Measurements from ENCODE around the gene POU5F2. TPM values are rescaled to one million over a fixed set of nuclear protein-coding genes. Genes with fewer than 3 reads are reported as not detected.

Gene POU5F2, protein sequence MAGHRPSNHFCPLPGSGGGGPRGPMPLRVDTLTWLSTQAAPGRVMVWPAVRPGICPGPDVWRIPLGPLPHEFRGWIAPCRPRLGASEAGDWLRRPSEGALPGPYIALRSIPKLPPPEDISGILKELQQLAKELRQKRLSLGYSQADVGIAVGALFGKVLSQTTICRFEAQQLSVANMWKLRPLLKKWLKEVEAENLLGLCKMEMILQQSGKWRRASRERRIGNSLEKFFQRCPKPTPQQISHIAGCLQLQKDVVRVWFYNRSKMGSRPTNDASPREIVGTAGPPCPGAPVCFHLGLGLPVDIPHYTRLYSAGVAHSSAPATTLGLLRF
- total RNA-seq (10 to 100 TPM in 1 of 7 donors, 1 to 10 TPM in 6; 2.4 to 11.7 (median 7.6) TPM), polyA plus RNA-seq (under 1 TPM; under 0.01 to 0.13 (median 0.02) TPM)
- long read RNA-seq, donor 1 = 0 reads
- long read RNA-seq, donor 2, full-length matches to known transcripts = 3 of 3 reads
- long read RNA-seq, donor 2, partial matches to known transcripts = 0 of 3 reads
- long read RNA-seq, donor 2, other reads (novel, unspliced or antisense) = 0 of 3 reads

GRCh38 chr5:93741136-93741811, at the start of gene POU5F2:
POU5F2 (minus strand) TSS chr5:93741600; CDS start chr5:93741563, 37 bp downstream.
- intact Hi-C loops (cut with DNase I; ENCODE audit: low total_unique reads) = no loop called here
- peaks cover 0 to 30% (median 11%) of the 10 kb centered on the region in 6 donors for H3K36me3 ChIP-seq
- H3K4me1 ChIP-seq = no peaks in the 10 kb centered on the region
- TF ChIP-seq POLR2A (IDR thresholded peaks at IDR 0.05) (no peak), POLR2AphosphoS5 (IDR thresholded peaks at IDR 0.05) (no peak)
- TF ChIP-seq, protein P1, sequence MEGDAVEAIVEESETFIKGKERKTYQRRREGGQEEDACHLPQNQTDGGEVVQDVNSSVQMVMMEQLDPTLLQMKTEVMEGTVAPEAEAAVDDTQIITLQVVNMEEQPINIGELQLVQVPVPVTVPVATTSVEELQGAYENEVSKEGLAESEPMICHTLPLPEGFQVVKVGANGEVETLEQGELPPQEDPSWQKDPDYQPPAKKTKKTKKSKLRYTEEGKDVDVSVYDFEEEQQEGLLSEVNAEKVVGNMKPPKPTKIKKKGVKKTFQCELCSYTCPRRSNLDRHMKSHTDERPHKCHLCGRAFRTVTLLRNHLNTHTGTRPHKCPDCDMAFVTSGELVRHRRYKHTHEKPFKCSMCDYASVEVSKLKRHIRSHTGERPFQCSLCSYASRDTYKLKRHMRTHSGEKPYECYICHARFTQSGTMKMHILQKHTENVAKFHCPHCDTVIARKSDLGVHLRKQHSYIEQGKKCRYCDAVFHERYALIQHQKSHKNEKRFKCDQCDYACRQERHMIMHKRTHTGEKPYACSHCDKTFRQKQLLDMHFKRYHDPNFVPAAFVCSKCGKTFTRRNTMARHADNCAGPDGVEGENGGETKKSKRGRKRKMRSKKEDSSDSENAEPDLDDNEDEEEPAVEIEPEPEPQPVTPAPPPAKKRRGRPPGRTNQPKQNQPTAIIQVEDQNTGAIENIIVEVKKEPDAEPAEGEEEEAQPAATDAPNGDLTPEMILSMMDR (IDR thresholded peaks at IDR 0.05 in 8 of 11, conservative IDR thresholded peaks at IDR 0.05 in 3 of 11) = no peak
- H3K27me3 ChIP-seq (replicated peaks in 1 of 7) = no peaks in the 10 kb centered on the region
- WGBS, 5 donors = 94 to 98% (median 97%) methylated on average over 15 to 29 of the region's 29 CpGs
- no peak for DNase-seq
- H3K27ac ChIP-seq = no peak within 1 kb of the TSS
- H3K4me3 ChIP-seq = no peak within 1 kb of the TSS
- H3K9me3 ChIP-seq = peaks cover 0 to 20% (median 2%) of the 10 kb centered on the region in 8 donors

GRCh38 chr5:93790401-93790800, 49.0 kb upstream of the POU5F2 start:
- Histone ChIP-seq H3K27me3 (replicated peaks in 1 of 7) (no peaks in the 10 kb centered on the region), H3K9me3 (no peaks in the 10 kb centered on the region), H3K36me3 (peaks cover 0 to 16% (median 0%) of the 10 kb centered on the region in 6 donors), H3K4me1 (no peaks in the 10 kb centered on the region), H3K27ac (no peak overlapping the region), H3K4me3 (no peak overlapping the region)
- intact Hi-C loops (cut with DNase I; ENCODE audit: low total_unique reads) = no loop called here
- DNase-seq = no peak
- 91 to 98% (median 94%) methylated on average over 3 of the region's 3 CpGs for WGBS, 5 donors
- TF ChIP-seq POLR2AphosphoS5 (IDR thresholded peaks at IDR 0.05) (no peak), POLR2A (IDR thresholded peaks at IDR 0.05) (no peak)
- TF ChIP-seq, protein P1 (IDR thresholded peaks at IDR 0.05 in 8 of 11, conservative IDR thresholded peaks at IDR 0.05 in 3 of 11) = no peak

DNA sequence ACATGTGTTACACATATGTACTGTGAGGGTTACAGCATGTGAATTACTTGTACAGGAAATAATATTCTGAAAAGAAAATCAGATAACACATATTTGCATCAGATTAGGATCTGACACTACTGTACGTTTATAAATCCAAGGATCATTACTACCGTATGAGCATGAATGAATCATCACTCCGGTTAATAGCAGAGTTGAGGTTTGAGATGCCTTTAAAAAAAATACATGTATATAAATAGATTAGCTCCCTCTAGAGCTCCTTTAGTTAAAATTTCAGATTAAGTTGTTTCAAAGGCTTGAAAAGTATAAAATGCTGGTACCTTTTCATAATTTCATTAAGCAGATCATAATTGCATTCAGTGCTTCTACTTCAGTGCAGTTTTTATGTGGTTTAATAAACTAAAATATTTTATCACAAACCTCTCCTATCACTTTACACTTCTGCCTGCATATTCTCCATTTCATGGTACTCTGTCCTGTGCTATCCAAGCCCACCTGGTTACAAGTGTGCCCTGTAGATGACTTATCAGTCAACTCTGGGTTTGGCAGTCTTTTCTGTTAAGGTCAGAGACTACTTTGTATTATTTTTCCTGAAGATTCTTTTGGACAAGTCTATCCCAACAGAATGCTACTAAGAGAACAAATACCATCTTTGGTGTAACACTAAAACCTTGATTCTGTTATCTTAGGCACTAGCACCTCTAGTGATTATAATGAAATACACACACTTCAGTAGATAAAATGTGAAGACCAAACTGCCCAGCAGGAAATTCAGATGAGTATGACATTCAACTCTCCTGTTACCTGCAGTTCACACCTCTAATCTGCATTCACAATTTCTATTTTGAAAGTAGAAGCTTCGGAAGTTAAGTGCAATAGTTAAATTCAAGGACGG, 48.0 kb upstream of the POU5F2 start:
- intact Hi-C loops (cut with DNase I; ENCODE audit: low total_unique reads) = no loop called here
- peaks cover 0 to 6% (median 0%) of the 10 kb centered on the region in 6 donors for H3K36me3 ChIP-seq
- no peak for TF ChIP-seq POLR2A (IDR thresholded peaks at IDR 0.05)
- no peak for TF ChIP-seq POLR2AphosphoS5 (IDR thresholded peaks at IDR 0.05)
- TF ChIP-seq, protein P1 (IDR thresholded peaks at IDR 0.05 in 8 of 11, conservative IDR thresholded peaks at IDR 0.05 in 3 of 11) = no peak
- H3K27me3 ChIP-seq (replicated peaks in 1 of 7) = no peaks in the 10 kb centered on the region
- H3K9me3 ChIP-seq = no peaks in the 10 kb centered on the region
- no peak overlapping the region for H3K4me3 ChIP-seq
- no peak for DNase-seq
- no peaks in the 10 kb centered on the region for H3K4me1 ChIP-seq
- WGBS, 5 donors = 73 to 90% (median 78%) methylated on average over 5 of the region's 5 CpGs
- no peak overlapping the region for H3K27ac ChIP-seq

Data from spleen (tissue), 13 donors.